Osteoblast (primary cell): ENCODE data around the gene CPS1. TPM values are rescaled to one million over a fixed set of nuclear protein-coding genes. Genes with fewer than 3 reads are reported as not detected.

Source experiments
- DNase-seq: peaks from one replicate; pipeline ENCODE4 v3.0.0; 2011; ENCODE audit warnings: low spot score, mixed read lengths; ENCODE audit not compliant: insufficient read length; ENCODE audit errors: missing footprints
- H2AFZ ChIP-seq: 2 replicates; pipeline ENCODE4 v1.6.0; 2011; ENCODE audit warnings: mild to moderate bottlenecking, low read length
- H3K27ac ChIP-seq: 2 replicates; pipeline ENCODE4 v1.5.1; 2011; ENCODE audit warnings: mild to moderate bottlenecking, low read depth, low read length, moderate library complexity
- H3K27me3 ChIP-seq: 2 replicates; pipeline ENCODE4 v1.6.0; 2012; ENCODE audit warnings: mild to moderate bottlenecking, control low read depth, inconsistent platforms, low read length, moderate library complexity; ENCODE audit not compliant: insufficient read depth
- H3K36me3 ChIP-seq: 2 replicates; pipeline ENCODE4 v1.5.1; 2011; ENCODE audit warnings: mild to moderate bottlenecking, low read length, control low read depth, moderate library complexity; ENCODE audit not compliant: insufficient read depth
- H3K4me1 ChIP-seq: 2 replicates; pipeline ENCODE4 v1.5.1; 2011; ENCODE audit warnings: mild to moderate bottlenecking, low read length, control low read depth, moderate library complexity; ENCODE audit not compliant: insufficient read depth
- H3K4me2 ChIP-seq: 2 replicates; pipeline ENCODE4 v1.6.0; 2011; ENCODE audit warnings: mild to moderate bottlenecking, low read length; ENCODE audit not compliant: insufficient read depth
- H3K4me3 ChIP-seq: fragments of 200-600 bp; sonication (generic); 3 replicates; pipeline ENCODE4 v1.5.1; 2012; ENCODE audit warnings: mild to moderate bottlenecking, low read length, inconsistent platforms; ENCODE audit not compliant: insufficient read depth
- H3K79me2 ChIP-seq: 2 replicates; pipeline ENCODE4 v1.6.0; 2012; ENCODE audit warnings: mild to moderate bottlenecking, low read length, control low read depth, inconsistent platforms; ENCODE audit not compliant: insufficient read depth
- H3K9me3 ChIP-seq: 2 replicates; pipeline ENCODE4 v1.5.1; 2011; ENCODE audit warnings: low read depth, low read length, control low read depth
- H4K20me1 ChIP-seq: 2 replicates; pipeline ENCODE4 v1.6.0; 2012; ENCODE audit warnings: mild to moderate bottlenecking, low read length, control low read depth; ENCODE audit not compliant: insufficient read depth
- CTCF ChIP-seq: IDR thresholded peaks from 2 replicates; pipeline ENCODE4 v1.5.1; 2011; ENCODE audit warnings: mild to moderate bottlenecking, low read depth, low read length, moderate library complexity; ENCODE audit errors: extremely low read depth
- total RNA-seq: library from RNA; depleted of rRNA; stranded (reverse); fragments of >200 nt; gene quantifications from 2 replicates; pipeline ENCODE4 v1.2.3, GENCODE V29; 2012

The CPS1 gene
- total RNA-seq, 1 donor: 21.7 TPM

GRCh38 chr2:210617732-210618330, 61.4 kb downstream of the CPS1 start:
- TF ChIP-seq CTCF: peak; percentile 69
- H3K4me3 ChIP-seq: no peak overlapping the region
- H3K79me2 ChIP-seq: no peaks in the 10 kb centered on the region
- H3K27me3 ChIP-seq: no peaks in the 10 kb centered on the region
- DNase-seq: no peak
- H3K36me3 ChIP-seq: no peaks in the 10 kb centered on the region
- H3K4me1 ChIP-seq: no peaks in the 10 kb centered on the region
- H3K9me3 ChIP-seq: no peaks in the 10 kb centered on the region
- H2AFZ ChIP-seq: no peak overlapping the region
- H3K27ac ChIP-seq: no peak overlapping the region
- no peaks in the 10 kb centered on the region for H4K20me1 ChIP-seq
- H3K4me2 ChIP-seq: no peak overlapping the region

GRCh38 chr2:210620456-210620855, 64.1 kb downstream of the CPS1 start:
- no peak overlapping the region for H3K4me3 ChIP-seq
- H3K4me1 ChIP-seq: no peaks in the 10 kb centered on the region
- TF ChIP-seq CTCF: no peak
- no peak overlapping the region for H2AFZ ChIP-seq
- no peaks in the 10 kb centered on the region for H3K36me3 ChIP-seq
- no peak overlapping the region for H3K4me2 ChIP-seq
- no peaks in the 10 kb centered on the region for H4K20me1 ChIP-seq
- H3K27ac ChIP-seq: no peak overlapping the region
- H3K9me3 ChIP-seq: no peaks in the 10 kb centered on the region
- no peaks in the 10 kb centered on the region for H3K79me2 ChIP-seq
- no peak for DNase-seq
- H3K27me3 ChIP-seq: no peaks in the 10 kb centered on the region

- Histone ChIP-seq H2AFZ (no peak overlapping the region), H3K36me3 (no peaks in the 10 kb centered on the region), H3K4me3 (no peak overlapping the region), H3K79me2 (no peaks in the 10 kb centered on the region), H3K27ac (no peak overlapping the region), H3K4me1 (peaks cover 2% of the 10 kb centered on the region), H3K9me3 (no peaks in the 10 kb centered on the region), H3K4me2 (no peak overlapping the region), H4K20me1 (no peaks in the 10 kb centered on the region), H3K27me3 (no peaks in the 10 kb centered on the region)
- no peak for DNase-seq
- no peak for TF ChIP-seq CTCF
These were observed 67.1 kb downstream of the CPS1 start for GRCh38 chr2:210623506-210623905.

GRCh38 chr2:210626849-210627248, 70.5 kb downstream of the CPS1 start:
- H3K27ac ChIP-seq: peak overlapping the region; percentile 39
- peak overlapping the region; percentile 77 for H3K4me2 ChIP-seq
- peaks cover 2% of the 10 kb centered on the region for H3K4me1 ChIP-seq
- no peak for TF ChIP-seq CTCF
- H3K36me3 ChIP-seq: no peaks in the 10 kb centered on the region
- peak overlapping the region; percentile 60 for H3K4me3 ChIP-seq
- H2AFZ ChIP-seq: peak overlapping the region; percentile 86
- H3K9me3 ChIP-seq: no peaks in the 10 kb centered on the region
- H3K27me3 ChIP-seq: no peaks in the 10 kb centered on the region
- H3K79me2 ChIP-seq: no peaks in the 10 kb centered on the region
- DNase-seq: peak; percentile 45
- H4K20me1 ChIP-seq: no peaks in the 10 kb centered on the region
